Measurements from ENCODE around the gene TRRAP.

DNA sequence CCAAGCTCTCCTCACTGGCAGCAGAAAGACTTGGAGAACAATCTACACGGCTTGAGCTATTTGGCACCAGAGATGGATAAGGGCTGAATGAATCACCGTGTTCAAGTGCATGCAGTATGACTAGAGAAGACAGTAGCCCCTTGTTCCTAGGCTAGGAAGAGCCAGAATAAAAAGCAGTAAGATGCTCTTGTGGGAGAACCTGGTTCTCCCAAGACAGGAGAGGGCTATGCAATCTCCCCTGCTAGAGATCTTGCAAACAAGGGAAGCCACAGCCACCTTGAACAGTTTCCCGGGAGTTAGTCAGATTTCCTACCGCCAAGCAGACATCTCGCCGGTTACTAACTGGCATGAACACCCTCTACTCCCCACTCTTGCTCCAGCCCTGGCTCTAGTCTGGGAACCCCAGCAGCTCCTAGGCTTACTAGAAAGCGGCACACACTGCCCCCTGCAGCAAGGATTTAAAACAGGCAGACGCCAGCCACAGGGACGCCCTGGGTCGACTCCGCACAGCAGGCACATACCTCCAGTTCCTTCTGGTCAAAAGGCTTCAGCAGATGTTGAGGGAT is 158.3 kb downstream of the TRRAP start:
- TF ChIP-seq, protein P1, sequence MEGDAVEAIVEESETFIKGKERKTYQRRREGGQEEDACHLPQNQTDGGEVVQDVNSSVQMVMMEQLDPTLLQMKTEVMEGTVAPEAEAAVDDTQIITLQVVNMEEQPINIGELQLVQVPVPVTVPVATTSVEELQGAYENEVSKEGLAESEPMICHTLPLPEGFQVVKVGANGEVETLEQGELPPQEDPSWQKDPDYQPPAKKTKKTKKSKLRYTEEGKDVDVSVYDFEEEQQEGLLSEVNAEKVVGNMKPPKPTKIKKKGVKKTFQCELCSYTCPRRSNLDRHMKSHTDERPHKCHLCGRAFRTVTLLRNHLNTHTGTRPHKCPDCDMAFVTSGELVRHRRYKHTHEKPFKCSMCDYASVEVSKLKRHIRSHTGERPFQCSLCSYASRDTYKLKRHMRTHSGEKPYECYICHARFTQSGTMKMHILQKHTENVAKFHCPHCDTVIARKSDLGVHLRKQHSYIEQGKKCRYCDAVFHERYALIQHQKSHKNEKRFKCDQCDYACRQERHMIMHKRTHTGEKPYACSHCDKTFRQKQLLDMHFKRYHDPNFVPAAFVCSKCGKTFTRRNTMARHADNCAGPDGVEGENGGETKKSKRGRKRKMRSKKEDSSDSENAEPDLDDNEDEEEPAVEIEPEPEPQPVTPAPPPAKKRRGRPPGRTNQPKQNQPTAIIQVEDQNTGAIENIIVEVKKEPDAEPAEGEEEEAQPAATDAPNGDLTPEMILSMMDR (IDR thresholded peaks at IDR 0.05): no peak
- no peak for TF ChIP-seq POLR2A (IDR thresholded peaks at IDR 0.05)
